NT2/D1 (cell line): Measurements from ENCODE around the gene PHF21B.
"Not testable (repeated sequence)": the region's sequence is repeated elsewhere in the genome, so short reads cannot be mapped to it uniquely, and the experiment has no call there.

ENCODE experiments used
- DNase-seq: peaks from one replicate; pipeline ENCODE4 v3.0.0-alpha.2; 2011; ENCODE audit warnings: low read depth, low spot score
- H3K27me3 ChIP-seq: 2 replicates; pipeline ENCODE4 v1.6.0; 2011; ENCODE audit warnings: mild to moderate bottlenecking; ENCODE audit not compliant: insufficient read length, insufficient read depth
- H3K36me3 ChIP-seq: 2 replicates; pipeline ENCODE4 v1.6.1; 2011; ENCODE audit warnings: mild to moderate bottlenecking, low read length, mixed read lengths; ENCODE audit not compliant: insufficient read depth, insufficient read length
- H3K4me1 ChIP-seq: 2 replicates; pipeline ENCODE4 v1.5.1; 2011; ENCODE audit not compliant: insufficient read depth, insufficient read length
- H3K4me3 ChIP-seq: 2 replicates; pipeline ENCODE4 v1.5.1; 2011; ENCODE audit warnings: low read depth; ENCODE audit not compliant: insufficient read length
- H3K9ac ChIP-seq: 2 replicates; pipeline ENCODE4 v1.6.0; 2011; ENCODE audit warnings: low read depth; ENCODE audit not compliant: insufficient read length
- H3K9me3 ChIP-seq: 2 replicates; pipeline ENCODE4 v1.5.1; 2011; ENCODE audit warnings: mild to moderate bottlenecking, low read length; ENCODE audit not compliant: insufficient read depth
- SUZ12 ChIP-seq: IDR thresholded peaks from 2 replicates; pipeline ENCODE4 v1.6.1; 2011; ENCODE audit not compliant: insufficient read length, insufficient read depth; ENCODE audit errors: extremely low read depth
- YY1 ChIP-seq: IDR thresholded peaks from 2 replicates; pipeline ENCODE4 v1.6.1; 2011; ENCODE audit not compliant: insufficient read length, insufficient read depth
- ZNF274 ChIP-seq: IDR thresholded peaks from 2 replicates; pipeline ENCODE4 v1.6.1; 2011; ENCODE audit warnings: mild to moderate bottlenecking, low read depth, low read length

The PHF21B gene

GRCh38 chr22:44928136-44928463 lies 81.7 kb downstream of the PHF21B start:
- DNase-seq = no peak
- no peak overlapping the region for H3K9ac ChIP-seq

GRCh38 chr22:44927463-44928135 lies 82.2 kb downstream of the PHF21B start:
- DNase-seq = no peak
- Histone ChIP-seq H3K9me3 (no peaks in the 10 kb centered on the region), H3K27me3 (no peaks in the 10 kb centered on the region), H3K4me3 (no peak overlapping the region), H3K9ac (no peak overlapping the region), H3K4me1 (no peaks in the 10 kb centered on the region), H3K36me3 (peaks cover 5% of the 10 kb centered on the region)
- TF ChIP-seq ZNF274 (no peak), SUZ12 (no peak), YY1 (no peak)

More at GRCh38 chr22:44928136-44928463, 81.7 kb downstream of the PHF21B start:
- no peaks in the 10 kb centered on the region for H3K27me3 ChIP-seq
- TF ChIP-seq ZNF274 (no peak), YY1 (no peak), SUZ12 (no peak)
- peaks cover 5% of the 10 kb centered on the region for H3K36me3 ChIP-seq
- H3K4me3 ChIP-seq = no peak overlapping the region
- H3K9me3 ChIP-seq = no peaks in the 10 kb centered on the region
- H3K4me1 ChIP-seq = no peaks in the 10 kb centered on the region

GRCh38 chr22:44926491-44927415 lies 83.1 kb downstream of the PHF21B start:
- H3K9ac ChIP-seq = no peak overlapping the region
- no peak for DNase-seq
- peaks cover 5% of the 10 kb centered on the region for H3K36me3 ChIP-seq
- no peaks in the 10 kb centered on the region for H3K27me3 ChIP-seq
- no peaks in the 10 kb centered on the region for H3K9me3 ChIP-seq
- TF ChIP-seq ZNF274 (no peak), SUZ12 (no peak), YY1 (no peak)
- no peaks in the 10 kb centered on the region for H3K4me1 ChIP-seq
- no peak overlapping the region for H3K4me3 ChIP-seq

- H3K36me3 ChIP-seq = peaks cover 5% of the 10 kb centered on the region
- no peaks in the 10 kb centered on the region for H3K9me3 ChIP-seq
- H3K4me1 ChIP-seq = no peaks in the 10 kb centered on the region
- no peak for DNase-seq
- no peaks in the 10 kb centered on the region for H3K27me3 ChIP-seq
- H3K9ac ChIP-seq = no peak overlapping the region
- TF ChIP-seq ZNF274 (no peak), SUZ12 (no peak), YY1 (no peak)
- no peak overlapping the region for H3K4me3 ChIP-seq
These were observed 83.7 kb downstream of the PHF21B start for GRCh38 chr22:44926124-44926475.

- Histone ChIP-seq H3K9me3 (no peaks in the 10 kb centered on the region), H3K4me3 (no peak overlapping the region), H3K4me1 (no peaks in the 10 kb centered on the region), H3K36me3 (peaks cover 5% of the 10 kb centered on the region), H3K27me3 (no peaks in the 10 kb centered on the region), H3K9ac (no peak overlapping the region)
- no peak for DNase-seq
- TF ChIP-seq YY1 = no peak
These were observed 84.2 kb downstream of the PHF21B start for GRCh38 chr22:44925465-44926123.

DNA sequence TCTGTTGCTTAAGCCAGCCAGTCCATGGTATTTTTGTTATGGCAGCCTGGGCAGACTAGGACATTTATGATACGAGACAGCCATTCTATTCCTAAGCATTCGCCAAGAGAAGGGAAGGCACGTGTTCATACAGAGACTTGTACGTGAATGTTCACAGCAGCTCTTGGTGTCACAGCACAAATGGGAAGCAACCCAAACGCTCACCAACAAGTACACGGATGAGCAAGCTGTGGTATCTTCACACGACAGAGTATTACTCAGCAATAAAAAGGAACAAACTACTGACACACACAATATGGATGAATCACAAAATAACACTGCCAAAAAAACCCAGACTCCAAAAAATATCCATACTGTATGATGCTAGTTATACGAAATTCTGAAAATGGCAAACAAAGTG lies 85.1 kb downstream of the PHF21B start:
- Histone ChIP-seq H3K36me3 (peaks cover 5% of the 10 kb centered on the region), H3K4me3 (no peak overlapping the region), H3K27me3 (no peaks in the 10 kb centered on the region), H3K9me3 (no peaks in the 10 kb centered on the region), H3K9ac (no peak overlapping the region), H3K4me1 (no peaks in the 10 kb centered on the region)
- DNase-seq = no peak
- TF ChIP-seq YY1 = no peak
- no peak for TF ChIP-seq ZNF274
- no peak for TF ChIP-seq SUZ12

GRCh38 chr22:44924098-44924497 lies 85.7 kb downstream of the PHF21B start:
- no peak for DNase-seq

GRCh38 chr22:44921766-44922165 lies 88.0 kb downstream of the PHF21B start:
- not testable (repeated sequence) for DNase-seq, H3K4me3 ChIP-seq

More at GRCh38 chr22:44924098-44924497, 85.7 kb downstream of the PHF21B start:
- Histone ChIP-seq H3K27me3 (no peaks in the 10 kb centered on the region), H3K4me1 (no peaks in the 10 kb centered on the region), H3K36me3 (peaks cover 5% of the 10 kb centered on the region), H3K9me3 (no peaks in the 10 kb centered on the region), H3K4me3 (no peak overlapping the region), H3K9ac (no peak overlapping the region)
- TF ChIP-seq ZNF274 (no peak), YY1 (no peak), SUZ12 (no peak)

More at GRCh38 chr22:44921766-44922165, 88.0 kb downstream of the PHF21B start:
- not testable (repeated sequence) for H3K9me3 ChIP-seq, H3K4me1 ChIP-seq, H3K9ac ChIP-seq, H3K27me3 ChIP-seq
- peaks cover 12% of the 10 kb centered on the region for H3K36me3 ChIP-seq
